ENCODE data around the gene SHISAL1. TPM values are rescaled to one million over a fixed set of nuclear protein-coding genes. Genes with fewer than 3 reads are reported as not detected.

The SHISAL1 gene
- total RNA-seq, 1 experiment from 2014 or later, result 1.6 TPM

DNA sequence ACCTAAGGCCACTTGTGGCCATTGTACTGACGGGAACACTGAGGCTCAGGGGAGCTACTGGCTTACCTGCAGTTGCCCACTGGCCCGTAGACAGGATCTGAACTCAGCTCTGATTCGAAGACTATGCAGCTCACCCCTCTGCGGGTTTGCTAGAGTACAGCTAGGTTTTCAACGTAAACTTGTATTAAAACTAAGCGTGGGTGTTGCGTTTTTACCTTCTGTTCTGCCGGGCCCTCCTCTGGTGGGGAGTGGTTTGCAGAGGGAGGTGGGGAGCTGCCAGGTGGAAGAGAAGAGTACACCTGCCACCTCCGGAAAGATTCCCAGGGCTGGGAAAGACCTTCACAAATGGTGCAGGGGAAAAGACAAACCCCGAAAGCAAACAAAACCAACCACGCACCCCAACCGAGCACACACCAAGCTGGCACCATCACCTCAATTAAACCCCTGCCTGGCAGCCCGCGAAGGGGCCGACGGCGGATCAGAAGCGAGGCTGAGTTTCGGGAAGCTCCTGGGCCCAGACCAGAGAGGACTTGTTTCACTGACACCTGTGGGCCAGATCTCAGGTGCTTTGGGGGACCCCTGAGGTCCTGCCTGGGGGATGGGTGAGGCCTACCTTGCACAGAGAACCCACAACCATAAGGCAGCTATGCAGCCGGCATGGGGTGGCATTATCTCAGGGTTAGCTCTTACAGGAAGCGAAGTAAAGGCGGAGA lies 37.7 kb downstream of the SHISAL1 start:
- DNase-seq (ENCODE audit: unreplicated experiment), result no peak
- Mint-ChIP-seq H3K9me3 (ENCODE audit: unreplicated experiment) (no peaks in the 10 kb centered on the region), H3K27me3 (ENCODE audit: insufficient read depth, unreplicated experiment) (peaks cover 13% of the 10 kb centered on the region), H3K27ac (ENCODE audit: low read depth, unreplicated experiment) (no peak overlapping the region), H3K4me3 (ENCODE audit: unreplicated experiment) (no peak overlapping the region), H3K36me3 (ENCODE audit: insufficient read depth, unreplicated experiment) (no peaks in the 10 kb centered on the region), H3K4me1 (ENCODE audit: insufficient read depth, unreplicated experiment) (no peaks in the 10 kb centered on the region)
- ChIA-PET POLR2A (interaction anchor here (0.6 kb wide), 1 partner anchor 73 kb away, joined by 3 read pairs; no protein-coding TSS in a partner anchor), CTCF (no interaction called here)
- TF ChIP-seq, protein P1, sequence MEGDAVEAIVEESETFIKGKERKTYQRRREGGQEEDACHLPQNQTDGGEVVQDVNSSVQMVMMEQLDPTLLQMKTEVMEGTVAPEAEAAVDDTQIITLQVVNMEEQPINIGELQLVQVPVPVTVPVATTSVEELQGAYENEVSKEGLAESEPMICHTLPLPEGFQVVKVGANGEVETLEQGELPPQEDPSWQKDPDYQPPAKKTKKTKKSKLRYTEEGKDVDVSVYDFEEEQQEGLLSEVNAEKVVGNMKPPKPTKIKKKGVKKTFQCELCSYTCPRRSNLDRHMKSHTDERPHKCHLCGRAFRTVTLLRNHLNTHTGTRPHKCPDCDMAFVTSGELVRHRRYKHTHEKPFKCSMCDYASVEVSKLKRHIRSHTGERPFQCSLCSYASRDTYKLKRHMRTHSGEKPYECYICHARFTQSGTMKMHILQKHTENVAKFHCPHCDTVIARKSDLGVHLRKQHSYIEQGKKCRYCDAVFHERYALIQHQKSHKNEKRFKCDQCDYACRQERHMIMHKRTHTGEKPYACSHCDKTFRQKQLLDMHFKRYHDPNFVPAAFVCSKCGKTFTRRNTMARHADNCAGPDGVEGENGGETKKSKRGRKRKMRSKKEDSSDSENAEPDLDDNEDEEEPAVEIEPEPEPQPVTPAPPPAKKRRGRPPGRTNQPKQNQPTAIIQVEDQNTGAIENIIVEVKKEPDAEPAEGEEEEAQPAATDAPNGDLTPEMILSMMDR (IDR thresholded peaks at IDR 0.05; ENCODE audit: unreplicated experiment), result no peak
- no TSS peak for BruUV-seq (replicated peaks)
- intact Hi-C loops (cut with micrococcal nuclease), result no loop called here

DNA sequence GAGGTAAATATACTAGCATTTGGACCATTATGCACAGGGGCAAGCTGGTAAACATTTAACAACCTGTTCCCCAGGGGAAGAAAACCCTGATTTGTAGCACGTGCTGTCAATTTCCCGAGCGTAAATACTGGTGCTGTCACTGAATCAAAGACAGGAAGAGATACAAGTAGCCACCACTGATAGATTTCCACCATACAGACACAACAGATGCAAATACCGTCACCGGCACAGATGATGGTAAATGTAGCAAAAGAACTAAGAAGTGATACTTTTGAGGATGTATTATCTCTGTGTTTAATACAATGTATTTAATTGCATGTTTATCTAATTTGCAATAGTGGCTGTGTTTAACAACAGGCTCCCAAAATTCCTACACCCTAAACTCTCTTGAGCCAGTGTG lies 39.6 kb downstream of the SHISAL1 start:
- ChIA-PET CTCF (no interaction called here), POLR2A (no interaction called here)
- Mint-ChIP-seq H3K36me3 (ENCODE audit: insufficient read depth, unreplicated experiment) (no peaks in the 10 kb centered on the region), H3K27ac (ENCODE audit: low read depth, unreplicated experiment) (no peak overlapping the region), H3K4me3 (ENCODE audit: unreplicated experiment) (no peak overlapping the region), H3K9me3 (ENCODE audit: unreplicated experiment) (no peaks in the 10 kb centered on the region), H3K4me1 (ENCODE audit: insufficient read depth, unreplicated experiment) (no peaks in the 10 kb centered on the region), H3K27me3 (ENCODE audit: insufficient read depth, unreplicated experiment) (peaks cover 4% of the 10 kb centered on the region)
- intact Hi-C loops (cut with micrococcal nuclease), result no loop called here
- DNase-seq (ENCODE audit: unreplicated experiment), result no peak
- BruUV-seq (replicated peaks), result no TSS peak
- TF ChIP-seq, protein P1 (IDR thresholded peaks at IDR 0.05; ENCODE audit: unreplicated experiment), result no peak

DNA sequence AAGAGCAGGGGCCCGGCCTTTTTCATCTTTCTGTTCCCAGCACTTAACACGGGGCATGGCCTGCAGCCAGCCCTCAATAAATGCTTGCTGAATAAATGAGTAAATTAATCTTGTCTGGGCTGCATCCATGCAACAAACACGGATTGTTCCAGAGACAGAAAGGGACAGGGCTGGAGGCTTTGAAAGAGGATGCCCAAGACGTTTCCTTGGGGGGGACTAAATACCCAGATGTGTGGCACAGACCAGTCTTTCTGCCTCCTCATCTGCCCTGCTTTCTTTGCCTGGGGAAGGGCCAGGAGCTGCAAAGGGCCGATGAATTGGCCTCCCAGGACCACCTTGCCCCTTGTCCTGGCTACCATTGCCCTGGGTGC lies 40.4 kb downstream of the SHISAL1 start:
- Mint-ChIP-seq H3K4me3 (ENCODE audit: unreplicated experiment) (no peak overlapping the region), H3K27ac (ENCODE audit: low read depth, unreplicated experiment) (no peak overlapping the region), H3K4me1 (ENCODE audit: insufficient read depth, unreplicated experiment) (no peaks in the 10 kb centered on the region), H3K36me3 (ENCODE audit: insufficient read depth, unreplicated experiment) (no peaks in the 10 kb centered on the region), H3K9me3 (ENCODE audit: unreplicated experiment) (no peaks in the 10 kb centered on the region), H3K27me3 (ENCODE audit: insufficient read depth, unreplicated experiment) (no peaks in the 10 kb centered on the region)
- no peak for DNase-seq (ENCODE audit: unreplicated experiment)
- POLR2A ChIA-PET, result no interaction called here
- TF ChIP-seq, protein P1 (IDR thresholded peaks at IDR 0.05; ENCODE audit: unreplicated experiment), result no peak
- intact Hi-C loops (cut with micrococcal nuclease), result no loop called here
- BruUV-seq (replicated peaks), result no TSS peak
- CTCF ChIA-PET, result no interaction called here

DNA sequence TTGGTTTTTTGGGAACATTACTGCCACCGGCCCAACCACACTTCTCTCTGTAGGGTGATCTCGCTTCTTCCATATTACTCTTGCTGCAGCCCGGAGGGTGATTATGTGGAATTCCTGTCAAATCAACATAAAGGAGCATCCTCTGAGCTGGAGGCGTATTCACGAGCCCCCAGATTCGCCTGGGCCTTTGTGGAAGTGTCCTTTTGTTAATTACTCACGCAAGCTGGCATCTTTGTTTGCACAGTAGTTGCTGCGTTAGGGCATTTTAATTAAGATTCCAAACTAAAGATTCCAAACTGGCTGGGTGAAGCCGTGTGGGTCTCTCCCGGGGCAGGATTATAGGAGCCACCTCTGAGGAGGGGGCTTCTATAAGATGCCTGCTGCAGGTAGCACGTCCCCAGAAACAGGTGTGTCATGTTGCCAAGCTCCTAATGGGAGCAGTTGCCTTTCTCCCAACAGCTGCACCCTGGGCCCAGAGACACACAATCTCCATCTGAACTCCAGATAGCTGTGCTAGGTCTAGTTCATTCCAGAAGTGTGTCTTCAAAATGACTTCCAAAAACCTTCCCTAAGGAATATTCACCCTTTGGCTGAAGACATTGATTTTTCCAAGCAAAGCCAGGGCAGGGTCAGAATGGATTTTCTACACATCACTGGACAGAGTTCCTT lies 40.9 kb downstream of the SHISAL1 start:
- ChIA-PET POLR2A (no interaction called here), CTCF (no interaction called here)
- TF ChIP-seq, protein P1 (IDR thresholded peaks at IDR 0.05; ENCODE audit: unreplicated experiment), result no peak
- Mint-ChIP-seq H3K27ac (ENCODE audit: low read depth, unreplicated experiment) (no peak overlapping the region), H3K27me3 (ENCODE audit: insufficient read depth, unreplicated experiment) (no peaks in the 10 kb centered on the region), H3K9me3 (ENCODE audit: unreplicated experiment) (no peaks in the 10 kb centered on the region), H3K36me3 (ENCODE audit: insufficient read depth, unreplicated experiment) (no peaks in the 10 kb centered on the region), H3K4me1 (ENCODE audit: insufficient read depth, unreplicated experiment) (no peaks in the 10 kb centered on the region), H3K4me3 (ENCODE audit: unreplicated experiment) (no peak overlapping the region)
- DNase-seq (ENCODE audit: unreplicated experiment), result no peak
- BruUV-seq (replicated peaks), result no TSS peak
- intact Hi-C loops (cut with micrococcal nuclease), result no loop called here
